GM19043 (cell line): ENCODE results near the gene RPL39.
"Not testable (repeated sequence)": the region's sequence is repeated elsewhere in the genome, so short reads cannot be mapped to it uniquely, and the experiment has no call there.

Source experiments
- ATAC-seq: cut with Tn5 transposase; IDR thresholded peaks from one replicate; pipeline ENCODE4 v1.9.1; 2021; ENCODE audit warnings: low read depth; ENCODE audit not compliant: unreplicated experiment

The RPL39 gene

GRCh38 chrX:119791437-119792231 is at the start of gene RPL39:
Gene RPL39 (minus strand): TSS chrX:119791630. CDS start chrX:119791576, 54 bp downstream.
- peak; percentile 92 for ATAC-seq

GRCh38 chrX:119833905-119834304 is 42.5 kb upstream of the RPL39 start:
- ATAC-seq: no peak

GRCh38 chrX:119828446-119828845 is 37.0 kb upstream of the RPL39 start:
- ATAC-seq: no peak

GRCh38 chrX:119826399-119826959 is 35.0 kb upstream of the RPL39 start:
- no peak for ATAC-seq

GRCh38 chrX:119824221-119824620 is 32.8 kb upstream of the RPL39 start:
- not testable (repeated sequence) for ATAC-seq

GRCh38 chrX:119821703-119822102 is 30.3 kb upstream of the RPL39 start:
- peak; percentile 98 for ATAC-seq

- ATAC-seq: no peak
Observed at GRCh38 chrX:119817130-119817690, 25.8 kb upstream of the RPL39 start.

GRCh38 chrX:119816300-119816699 is 24.9 kb upstream of the RPL39 start:
- no peak for ATAC-seq

GRCh38 chrX:119809185-119809666 is 17.8 kb upstream of the RPL39 start:
- no peak for ATAC-seq

GRCh38 chrX:119808461-119808860 is 17.0 kb upstream of the RPL39 start:
- not testable (repeated sequence) for ATAC-seq

- no peak for ATAC-seq
Observed at GRCh38 chrX:119802546-119802945, 11.1 kb upstream of the RPL39 start.

GRCh38 chrX:119801253-119802221 is 10.1 kb upstream of the RPL39 start:
- no peak for ATAC-seq

GRCh38 chrX:119790977-119791436 is 423 bp downstream of the RPL39 start:
- peak; percentile 9 for ATAC-seq

GRCh38 chrX:119784747-119785446 is 6.5 kb downstream of the RPL39 start:
- ATAC-seq: no peak

GRCh38 chrX:119783026-119783425 is 8.4 kb downstream of the RPL39 start:
- no peak for ATAC-seq

- no peak for ATAC-seq
Observed at GRCh38 chrX:119778829-119779228, 12.6 kb downstream of the RPL39 start.

GRCh38 chrX:119775517-119776238 is 15.8 kb downstream of the RPL39 start:
- ATAC-seq: peak; percentile 52

- not testable (repeated sequence) for ATAC-seq
Observed at GRCh38 chrX:119769388-119769787, 22.0 kb downstream of the RPL39 start.

GRCh38 chrX:119768436-119768835 is 23.0 kb downstream of the RPL39 start:
- not testable (repeated sequence) for ATAC-seq
